A549 treated with CpdA at 1 μM for 4 hours (cell line): ENCODE measurements around the gene CACNG6. TPM values are rescaled to one million over a fixed set of nuclear protein-coding genes. Genes with fewer than 3 reads are reported as not detected.

ENCODE experiments used
- total RNA-seq: library from RNA; stranded (reverse); fragments of 200-300 nt; extraction: Qiagen RNA extraction; gene quantifications from 5 replicates; pipeline ENCODE4 v1.2.3, GENCODE V29; 2022; ENCODE audit warnings: low read depth

Gene CACNG6
- total RNA-seq = 9.7 to 13.4 TPM (median 10.8 TPM) in 5 replicates

GRCh38 chr19:53991224-53992113 lies at the start of gene CACNG6:
Gene CACNG6 (plus strand): TSS chr19:53991637. CDS start chr19:53992878, 1,241 bp downstream.

DNA sequence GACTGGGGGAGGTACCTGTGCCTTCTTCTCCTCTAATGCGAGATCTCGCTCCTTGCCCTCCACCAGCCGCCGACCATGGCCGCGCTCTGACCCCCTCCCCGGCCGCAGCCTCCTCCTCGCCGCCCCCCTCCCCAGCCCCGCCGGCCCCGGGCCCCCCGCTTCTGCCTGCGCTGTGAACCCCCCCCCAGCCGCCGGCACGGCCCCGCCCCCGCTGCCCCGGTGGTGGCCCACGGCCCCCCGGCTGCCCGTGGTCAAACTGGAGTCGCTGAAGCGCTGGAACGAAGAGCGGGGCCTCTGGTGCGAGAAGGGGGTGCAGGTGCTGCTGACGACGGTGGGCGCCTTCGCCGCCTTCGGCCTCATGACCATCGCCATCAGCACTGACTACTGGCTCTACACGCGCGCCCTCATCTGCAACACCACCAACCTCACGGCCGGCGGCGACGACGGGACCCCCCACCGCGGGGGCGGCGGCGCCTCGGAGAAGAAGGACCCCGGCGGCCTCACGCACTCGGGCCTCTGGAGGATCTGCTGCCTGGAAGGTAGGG lies 28.5 kb upstream of the CACNG6 start, which contains the start of gene CACNG8:
Gene CACNG8 (plus strand): TSS at position 51 of the 545 bp plus-strand sequence.

Other genes with a start within 250 kb of the CACNG6 start
- 0.02 TPM in 1 of 5 replicates, not detected in the others for gene NLRP12, start 167.3 kb upstream of the CACNG6 start, total RNA-seq
- gene MYADM, start 123.8 kb upstream of the CACNG6 start, total RNA-seq = 232 to 314 TPM (median 275 TPM) in 5 replicates
- gene PRKCG, start 109.4 kb upstream of the CACNG6 start, total RNA-seq = 5.2 to 6.9 TPM (median 5.8 TPM) in 5 replicates
- gene CACNG7, start 82.4 kb upstream of the CACNG6 start, total RNA-seq = 6.8 to 10.8 TPM (median 9.6 TPM) in 5 replicates
- 1.2 to 1.9 TPM (median 1.7 TPM) in 5 replicates for gene CACNG8, start 28.7 kb upstream of the CACNG6 start, total RNA-seq
- 0.35 to 0.81 TPM (median 0.79 TPM) in 4 of 5 replicates, not detected in the other for gene VSTM1, start 72.3 kb downstream of the CACNG6 start, total RNA-seq
- not detected in 5 replicates for gene TARM1, start 89.7 kb downstream of the CACNG6 start, total RNA-seq
- gene OSCAR, start 109.2 kb downstream of the CACNG6 start, total RNA-seq = 0.21 to 0.51 TPM (median 0.30 TPM) in 5 replicates
- 194 to 262 TPM (median 237 TPM) in 5 replicates for gene NDUFA3, start 111.2 kb downstream of the CACNG6 start, total RNA-seq
- 21.9 to 25.5 TPM (median 23.0 TPM) in 5 replicates for gene TFPT, start 124.0 kb downstream of the CACNG6 start, total RNA-seq
- 112 to 122 TPM (median 116 TPM) in 5 replicates for gene PRPF31, start 124.1 kb downstream of the CACNG6 start, total RNA-seq
- 60.9 to 77.0 TPM (median 70.0 TPM) in 5 replicates for gene CNOT3, start 146.1 kb downstream of the CACNG6 start, total RNA-seq
- gene LENG1, start 168.1 kb downstream of the CACNG6 start, total RNA-seq = 6.7 to 9.8 TPM (median 9.1 TPM) in 5 replicates
- 0.24 to 1.5 TPM (median 1.3 TPM) in 5 replicates for gene TMC4, start 181.5 kb downstream of the CACNG6 start, total RNA-seq
- 126 to 174 TPM (median 157 TPM) in 5 replicates for gene MBOAT7, start 197.9 kb downstream of the CACNG6 start, total RNA-seq
- 80.8 to 131 TPM (median 123 TPM) in 5 replicates for gene TSEN34, start 199.7 kb downstream of the CACNG6 start, total RNA-seq
- gene RPS9, start 209.2 kb downstream of the CACNG6 start, total RNA-seq = 2,035 to 2,508 TPM (median 2,323 TPM) in 5 replicates
- gene LILRB3, start 231.4 kb downstream of the CACNG6 start, total RNA-seq = 0.05 to 0.11 TPM (median 0.06 TPM) in 3 of 5 replicates, not detected in the others